ENCODE results near the gene FAM13A. TPM values are rescaled to one million over a fixed set of nuclear protein-coding genes. Genes with fewer than 3 reads are reported as not detected.

FAM13A gene
- total RNA-seq, 4 donors from 2014 or later, result 61.8 to 217 (median 152) TPM

GRCh38 chr4:88897180-88897579 is 159.8 kb downstream of the FAM13A start:
- TF ChIP-seq CTCF (IDR thresholded peaks at IDR 0.05; ENCODE audit: low read depth), result no peak

GRCh38 chr4:88893961-88894360 is 163.0 kb downstream of the FAM13A start:
- no peak for TF ChIP-seq CTCF (IDR thresholded peaks at IDR 0.05; ENCODE audit: low read depth)

- TF ChIP-seq CTCF (IDR thresholded peaks at IDR 0.05; ENCODE audit: low read depth), result no peak
Observed at GRCh38 chr4:88892646-88893045, 164.3 kb downstream of the FAM13A start.

- TF ChIP-seq CTCF (IDR thresholded peaks at IDR 0.05; ENCODE audit: low read depth), result no peak
Observed at GRCh38 chr4:88891636-88892035, 165.3 kb downstream of the FAM13A start.

GRCh38 chr4:88881227-88881569 is 175.8 kb downstream of the FAM13A start:
- TF ChIP-seq CTCF (IDR thresholded peaks at IDR 0.05; ENCODE audit: low read depth), result no peak

- TF ChIP-seq CTCF (IDR thresholded peaks at IDR 0.05; ENCODE audit: low read depth), result no peak
Observed at GRCh38 chr4:88880501-88881226, 176.3 kb downstream of the FAM13A start.

GRCh38 chr4:88879991-88880390 is 177.0 kb downstream of the FAM13A start:
- TF ChIP-seq CTCF (IDR thresholded peaks at IDR 0.05; ENCODE audit: low read depth), result no peak

All from subcutaneous adipose tissue (tissue), 4 donors.